ENCODE results near the gene POPDC2.

The POPDC2 gene

GRCh38 chr3:119669906-119670570 lies 9.6 kb upstream of the POPDC2 start:
- no peak for DNase-seq

GRCh38 chr3:119665954-119666559 lies 5.7 kb upstream of the POPDC2 start:
- DNase-seq, result no peak

GRCh38 chr3:119664850-119665379 lies 4.5 kb upstream of the POPDC2 start:
- no peak for DNase-seq

- no peak for DNase-seq
These were observed 4.0 kb upstream of the POPDC2 start for GRCh38 chr3:119664370-119664769.

- DNase-seq, result no peak
These were observed 3.5 kb upstream of the POPDC2 start for GRCh38 chr3:119663885-119664284.

- DNase-seq, result no peak
These were observed 2.4 kb upstream of the POPDC2 start for GRCh38 chr3:119662604-119663373.

- DNase-seq, result no peak
These were observed 640 bp downstream of the POPDC2 start for GRCh38 chr3:119659606-119660291.

GRCh38 chr3:119658994-119659393 lies 1.4 kb downstream of the POPDC2 start:
- DNase-seq, result no peak

- DNase-seq, result no peak
These were observed 2.3 kb downstream of the POPDC2 start for GRCh38 chr3:119657887-119658702.

GRCh38 chr3:119653876-119654275 lies 6.5 kb downstream of the POPDC2 start:
- no peak for DNase-seq

GRCh38 chr3:119652306-119653033 lies 7.9 kb downstream of the POPDC2 start:
- DNase-seq, result no peak

GRCh38 chr3:119649761-119650160 lies 10.6 kb downstream of the POPDC2 start:
- DNase-seq, result no peak

- no peak for DNase-seq
These were observed 12.4 kb downstream of the POPDC2 start for GRCh38 chr3:119647843-119648575.

- DNase-seq, result no peak
These were observed 13.2 kb downstream of the POPDC2 start for GRCh38 chr3:119647171-119647570.

- DNase-seq, result no peak
These were observed 14.6 kb downstream of the POPDC2 start for GRCh38 chr3:119645813-119646212.

- DNase-seq, result no peak
These were observed 15.9 kb downstream of the POPDC2 start for GRCh38 chr3:119644481-119644880.

GRCh38 chr3:119643528-119643927 lies 16.9 kb downstream of the POPDC2 start:
- no peak for DNase-seq

- DNase-seq, result no peak
These were observed 17.5 kb downstream of the POPDC2 start for GRCh38 chr3:119642746-119643473.

- no peak for DNase-seq
These were observed 19.0 kb downstream of the POPDC2 start for GRCh38 chr3:119641416-119641815.

Measured in T-helper 9 cell (primary cell).